ENCODE measurements around the gene NAA15. TPM values are rescaled to one million over a fixed set of nuclear protein-coding genes. Genes with fewer than 3 reads are reported as not detected.

The NAA15 gene
- polyA plus RNA-seq, 3 donors: 5.2 to 20.2 (median 8.8) TPM

GRCh38 chr4:139279760-139280620 is 21.3 kb upstream of the NAA15 start, which contains the start of gene MGARP:
TSS of gene MGARP (minus strand) at chr4:139280225. CDS start at chr4:139280158, 67 bp downstream.
- DNase-seq: no peak
- peaks cover 59 to 72% of the 10 kb centered on the region in 2 donors for H3K27me3 ChIP-seq (ENCODE audit: control insufficient read depth in 2 of 2, insufficient read depth in 2 of 2, low read length in 2 of 2)

More at GRCh38 chr4:139279760-139280620, 21.3 kb upstream of the NAA15 start, which contains the start of gene MGARP:
- Histone ChIP-seq H3K79me2 (ENCODE audit: insufficient read depth, low read length) (no peaks in the 10 kb centered on the region), H3K4me3 (replicated peaks in 1 of 3; ENCODE audit: low read depth in 2 of 3, low read length in 3 of 3) (peak within 1 kb of the TSS; percentile 16 to 75 (median 23)), H3K36me3 (replicated peaks in 1 of 2; ENCODE audit: control insufficient read depth in 1 of 2, insufficient read depth in 2 of 2, low read length in 2 of 2) (peaks cover 0 to 3% of the 10 kb centered on the region in 2 donors), H3K9ac (ENCODE audit: insufficient read depth, low read length, poor library complexity, severe bottlenecking) (peak within 1 kb of the TSS; percentile 45), H4K20me1 (ENCODE audit: insufficient read depth, low read length) (no peaks in the 10 kb centered on the region), H3K4me1 (ENCODE audit: control insufficient read depth in 1 of 2, insufficient read depth in 2 of 2, low read length in 2 of 2) (peaks cover 18 to 23% of the 10 kb centered on the region in 2 donors), H3K9me3 (replicated peaks in 1 of 2; ENCODE audit: control insufficient read depth in 1 of 2, insufficient read depth in 1 of 2, low read length in 2 of 2) (peaks cover 7 to 17% of the 10 kb centered on the region in 2 donors), H3K4me2 (replicated peaks; ENCODE audit: extremely low read depth, low read length, poor library complexity, severe bottlenecking) (peak within 1 kb of the TSS; percentile 86), H3K27ac (ENCODE audit: low read depth in 1 of 2, low read length in 2 of 2) (no peak within 1 kb of the TSS), H2AFZ (ENCODE audit: insufficient read depth, low read depth, low read length, poor library complexity, severe bottlenecking) (peak within 1 kb of the TSS; percentile 76)
- TF ChIP-seq CTCF (IDR thresholded peaks at IDR 0.05): no peak
- peaks cover 6 to 20% (median 12%) of the 10 kb centered on the region in 7 donors for H3K9me3 Mint-ChIP-seq
- H3K4me1 Mint-ChIP-seq: peaks cover 23% of the 10 kb centered on the region
- H3K27me3 Mint-ChIP-seq (ENCODE audit: low read depth in 3 of 3): peaks cover 57 to 70% (median 65%) of the 10 kb centered on the region in 3 donors
- WGBS (ENCODE audit: insufficient coverage): 3% methylated on average over 39 of the region's 51 CpGs
- peak within 1 kb of the TSS; percentile 75 to 89 for H3K4me3 Mint-ChIP-seq
- intact Hi-C loops (cut with micrococcal nuclease): no loop called here
- peak within 1 kb of the TSS in 1 of 7 donors; percentile 46 for H3K27ac Mint-ChIP-seq
- peaks cover 5 to 12% of the 10 kb centered on the region in 2 donors for H3K36me3 Mint-ChIP-seq
